Right atrium auricular region (tissue), 2 donors: ENCODE data around the gene BHLHA15. TPM values are rescaled to one million over a fixed set of nuclear protein-coding genes. Genes with fewer than 3 reads are reported as not detected.

Experiments used
- DNase-seq: peaks from one replicate; pipeline ENCODE4 v3.0.0-alpha.2; 2019; ENCODE audit warnings: low spot score
- H3K27ac ChIP-seq, 2 donors: fragments of 200-600 bp; sonication (generic); 1 replicate in 1 of 2; 2 replicates in 1 of 2; pipeline ENCODE4 v1.5.1; 2016 to 2019
- H3K27me3 ChIP-seq, 2 donors: fragments of 200-600 bp; sonication (generic); one replicate each; pipeline versions ENCODE4 v1.5.1 to v1.6.0; 2017 to 2019
- H3K36me3 ChIP-seq: fragments of 200-600 bp; sonication (generic); one replicate; pipeline ENCODE4 v1.5.1; 2016
- H3K4me1 ChIP-seq, 2 donors: fragments of 200-600 bp; sonication (generic); one replicate each; pipeline versions ENCODE4 v1.5.1 to v1.6.0; 2017 to 2019
- H3K4me3 ChIP-seq, 2 donors: fragments of 200-600 bp; sonication (generic); 1 replicate in 1 of 2; 2 replicates in 1 of 2; pipeline ENCODE4 v1.5.1; 2017 to 2019; ENCODE audit warnings: mild to moderate bottlenecking in 1 of 2, moderate library complexity in 1 of 2
- H3K9me3 ChIP-seq, 2 donors: fragments of 200-600 bp; sonication (generic); one replicate each; pipeline ENCODE4 v1.5.1; 2019
- CTCF ChIP-seq, 2 donors: fragments of 200-600 bp; sonication (generic); IDR thresholded peaks; one replicate each; pipeline ENCODE4 v1.5.1; 2019; ENCODE audit warnings: antibody characterized with exemption in 2 of 2
- total RNA-seq, 2 donors: library from RNA; depleted of rRNA; stranded (reverse); fragments of >200 nt; gene quantifications; one replicate each; pipeline ENCODE4 v1.1.0, GENCODE V29; 2016

Gene BHLHA15
- total RNA-seq, 2 donors from 2014 or later, result 0.83 TPM; not detected in 1

DNA sequence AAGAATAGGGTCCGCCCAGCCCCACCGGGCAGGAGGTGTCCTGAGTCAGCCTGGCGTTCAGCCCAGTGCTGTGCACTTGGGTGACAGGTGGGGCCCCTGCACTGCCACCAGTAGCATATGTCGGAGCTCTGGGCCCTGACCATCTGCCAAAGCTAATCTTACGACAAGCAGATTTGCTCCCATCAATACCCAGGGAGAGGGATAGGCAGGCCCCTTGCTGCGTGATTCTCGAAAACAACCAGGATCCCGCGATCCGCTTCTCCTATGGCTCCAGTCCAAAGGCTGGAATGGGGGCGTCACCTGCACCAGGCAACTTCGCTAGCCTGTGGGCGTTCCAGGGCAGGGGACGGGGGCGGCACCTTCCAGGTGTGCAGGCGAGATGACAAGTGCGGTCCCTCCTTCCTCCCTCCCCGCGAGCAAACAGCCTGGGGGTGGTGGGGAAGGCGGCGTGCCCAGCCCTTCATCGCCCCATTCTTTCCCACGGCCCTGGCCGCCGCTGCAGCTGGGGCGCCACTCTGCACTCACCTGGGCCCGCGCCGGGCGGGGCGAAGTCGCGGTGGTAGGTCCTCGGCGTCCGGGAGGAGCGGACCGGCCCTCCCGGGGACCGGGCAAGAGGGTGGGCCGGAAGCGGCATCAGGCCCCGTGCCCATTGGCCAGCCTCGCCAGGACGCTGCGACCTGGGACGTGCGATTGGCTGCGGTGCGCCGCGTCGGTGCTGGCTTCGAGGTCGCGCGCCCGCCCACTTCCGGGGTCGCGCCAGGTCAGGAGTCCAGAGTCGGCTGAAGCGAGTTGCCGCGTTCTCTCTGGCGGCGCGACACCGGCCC lies 40.6 kb downstream of the BHLHA15 start, which contains the start of gene TECPR1:
Gene TECPR1 (minus strand): TSS at position 632 of the 824 bp plus-strand sequence. CDS start 6,086 bp downstream, outside the sequence.
- peaks cover 0 to 36% of the 10 kb centered on the region in 2 donors for H3K4me1 ChIP-seq
- H3K4me3 ChIP-seq, result peak within 1 kb of the TSS; percentile 73 to 85

GRCh38 chr7:98252425-98253054 lies 41.3 kb downstream of the BHLHA15 start:
- Histone ChIP-seq H3K4me3 (peak overlapping the region; percentile 73 to 85), H3K36me3 (no peaks in the 10 kb centered on the region), H3K9me3 (no peaks in the 10 kb centered on the region), H3K27ac (peak overlapping the region; percentile 75 to 84), H3K27me3 (no peaks in the 10 kb centered on the region), H3K4me1 (peaks cover 0 to 36% of the 10 kb centered on the region in 2 donors)
- TF ChIP-seq CTCF (IDR thresholded peaks at IDR 0.05), result no peak
- DNase-seq, result no peak

More for the DNA sequence above, 40.6 kb downstream of the BHLHA15 start, which contains the start of gene TECPR1:
- Histone ChIP-seq H3K9me3 (no peaks in the 10 kb centered on the region), H3K27ac (peak within 1 kb of the TSS; percentile 75 to 84), H3K36me3 (no peaks in the 10 kb centered on the region), H3K27me3 (no peaks in the 10 kb centered on the region)
- no peak for TF ChIP-seq CTCF (IDR thresholded peaks at IDR 0.05)
- DNase-seq, result peak; percentile 96

DNA sequence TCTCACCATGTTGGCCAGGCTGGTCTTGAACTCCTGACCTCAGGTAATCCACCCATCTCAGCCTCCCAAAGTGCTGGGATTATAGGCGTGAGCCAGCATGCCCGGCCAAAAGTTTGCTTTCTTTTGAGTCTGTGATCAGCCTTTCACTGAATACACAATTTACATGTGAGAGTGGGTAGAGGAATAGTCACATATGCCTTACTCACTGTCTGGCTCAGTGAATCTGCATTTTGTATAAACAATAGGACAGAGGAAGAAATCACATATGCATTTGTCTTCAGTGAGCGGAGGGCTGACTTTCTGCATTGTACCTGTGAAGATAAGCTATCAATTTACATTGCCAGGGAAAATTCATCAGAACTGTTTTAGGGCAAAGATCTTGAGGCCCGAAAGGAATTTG lies 43.3 kb downstream of the BHLHA15 start:
- peaks cover 0 to 29% of the 10 kb centered on the region in 2 donors for H3K4me1 ChIP-seq
- no peak for TF ChIP-seq CTCF (IDR thresholded peaks at IDR 0.05)
- H3K27ac ChIP-seq, result no peak overlapping the region
- no peak overlapping the region for H3K4me3 ChIP-seq
- DNase-seq, result no peak
- H3K9me3 ChIP-seq, result no peaks in the 10 kb centered on the region
- H3K36me3 ChIP-seq, result no peaks in the 10 kb centered on the region
- H3K27me3 ChIP-seq, result no peaks in the 10 kb centered on the region

- no peak overlapping the region for H3K4me3 ChIP-seq
- no peaks in the 10 kb centered on the region for H3K9me3 ChIP-seq
- H3K36me3 ChIP-seq, result no peaks in the 10 kb centered on the region
- DNase-seq, result no peak
- peaks cover 0 to 28% of the 10 kb centered on the region in 2 donors for H3K4me1 ChIP-seq
- no peaks in the 10 kb centered on the region for H3K27me3 ChIP-seq
- TF ChIP-seq CTCF (IDR thresholded peaks at IDR 0.05), result no peak
- H3K27ac ChIP-seq, result no peak overlapping the region
These were observed 43.8 kb downstream of the BHLHA15 start for GRCh38 chr7:98254951-98255610.

DNA sequence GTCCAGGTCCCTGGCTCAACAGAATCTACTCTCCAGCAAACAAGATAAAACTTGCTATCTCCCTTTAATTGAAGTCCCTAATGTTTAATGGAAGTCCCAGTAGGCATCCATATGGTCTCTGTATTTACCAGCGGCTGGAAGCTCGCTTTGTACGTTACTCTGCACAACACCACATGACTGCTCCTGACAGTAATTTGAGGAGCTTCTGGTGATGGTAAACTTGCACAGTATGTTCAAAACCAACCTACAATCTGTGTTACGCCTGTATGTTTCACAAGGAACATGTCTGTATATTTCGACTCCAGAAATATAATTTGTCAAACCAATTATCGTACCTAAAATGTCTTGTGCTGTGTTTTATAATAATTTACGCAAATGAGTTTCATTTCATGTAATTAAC lies 45.2 kb downstream of the BHLHA15 start:
- no peaks in the 10 kb centered on the region for H3K36me3 ChIP-seq
- no peak for TF ChIP-seq CTCF (IDR thresholded peaks at IDR 0.05)
- H3K4me1 ChIP-seq, result peaks cover 0 to 15% of the 10 kb centered on the region in 2 donors
- H3K9me3 ChIP-seq, result no peaks in the 10 kb centered on the region
- no peak for DNase-seq
- no peak overlapping the region for H3K4me3 ChIP-seq
- no peaks in the 10 kb centered on the region for H3K27me3 ChIP-seq
- H3K27ac ChIP-seq, result no peak overlapping the region
